IMR-90 (cell line): Measurements from ENCODE around the gene C22orf31.

Source experiments
- MAFK ChIP-seq: IDR thresholded peaks from 2 replicates; pipeline ENCODE4 v1.6.1; 2012; ENCODE audit warnings: low read depth, low read length, improper control_type of control experiment
- RCOR1 ChIP-seq: IDR thresholded peaks from 2 replicates; pipeline ENCODE4 v1.6.1; 2012; ENCODE audit warnings: mild to moderate bottlenecking, low read length, improper control_type of control experiment; ENCODE audit not compliant: insufficient replicate concordance
- TF ChIP-seq, protein P1 (sequence below): conservative IDR thresholded peaks from 2 replicates; pipeline ENCODE4 v1.5.1; 2012; ENCODE audit warnings: mild to moderate bottlenecking, low read depth, low read length, improper control_type of control experiment

GRCh38 chr22:29053048-29053702, 8.5 kb downstream of the C22orf31 start:
- TF ChIP-seq MAFK = no peak
- TF ChIP-seq, protein P1, sequence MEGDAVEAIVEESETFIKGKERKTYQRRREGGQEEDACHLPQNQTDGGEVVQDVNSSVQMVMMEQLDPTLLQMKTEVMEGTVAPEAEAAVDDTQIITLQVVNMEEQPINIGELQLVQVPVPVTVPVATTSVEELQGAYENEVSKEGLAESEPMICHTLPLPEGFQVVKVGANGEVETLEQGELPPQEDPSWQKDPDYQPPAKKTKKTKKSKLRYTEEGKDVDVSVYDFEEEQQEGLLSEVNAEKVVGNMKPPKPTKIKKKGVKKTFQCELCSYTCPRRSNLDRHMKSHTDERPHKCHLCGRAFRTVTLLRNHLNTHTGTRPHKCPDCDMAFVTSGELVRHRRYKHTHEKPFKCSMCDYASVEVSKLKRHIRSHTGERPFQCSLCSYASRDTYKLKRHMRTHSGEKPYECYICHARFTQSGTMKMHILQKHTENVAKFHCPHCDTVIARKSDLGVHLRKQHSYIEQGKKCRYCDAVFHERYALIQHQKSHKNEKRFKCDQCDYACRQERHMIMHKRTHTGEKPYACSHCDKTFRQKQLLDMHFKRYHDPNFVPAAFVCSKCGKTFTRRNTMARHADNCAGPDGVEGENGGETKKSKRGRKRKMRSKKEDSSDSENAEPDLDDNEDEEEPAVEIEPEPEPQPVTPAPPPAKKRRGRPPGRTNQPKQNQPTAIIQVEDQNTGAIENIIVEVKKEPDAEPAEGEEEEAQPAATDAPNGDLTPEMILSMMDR = no peak
- no peak for TF ChIP-seq RCOR1
